NCI-H82 (cell line): ENCODE results near the gene GSDMA.

Experiments used
- DNase-seq: peaks from one replicate; lab custom pipeline; 2025; lab: John Stamatoyannopoulos, UW

The GSDMA gene

DNA sequence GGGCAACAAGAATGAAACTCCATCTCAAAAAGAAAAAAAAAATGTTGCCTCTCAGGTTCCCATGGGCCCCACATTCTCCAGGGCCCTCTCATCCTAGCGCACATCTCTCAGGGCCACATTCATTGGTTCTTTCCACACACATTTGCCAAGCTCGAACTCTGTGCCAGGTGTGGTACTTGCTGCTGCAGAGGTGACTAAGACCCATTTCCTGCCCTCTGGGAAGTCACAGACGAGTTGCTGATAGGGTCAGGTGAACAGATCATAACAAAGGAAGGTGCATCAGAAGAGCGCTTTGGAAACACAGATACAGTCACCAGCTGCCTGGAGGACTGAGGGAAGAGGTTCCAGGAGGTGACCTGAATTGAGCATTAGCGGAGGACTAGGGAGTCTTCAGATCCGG, 1.0 kb downstream of the GSDMA start:
- no peak for DNase-seq

DNA sequence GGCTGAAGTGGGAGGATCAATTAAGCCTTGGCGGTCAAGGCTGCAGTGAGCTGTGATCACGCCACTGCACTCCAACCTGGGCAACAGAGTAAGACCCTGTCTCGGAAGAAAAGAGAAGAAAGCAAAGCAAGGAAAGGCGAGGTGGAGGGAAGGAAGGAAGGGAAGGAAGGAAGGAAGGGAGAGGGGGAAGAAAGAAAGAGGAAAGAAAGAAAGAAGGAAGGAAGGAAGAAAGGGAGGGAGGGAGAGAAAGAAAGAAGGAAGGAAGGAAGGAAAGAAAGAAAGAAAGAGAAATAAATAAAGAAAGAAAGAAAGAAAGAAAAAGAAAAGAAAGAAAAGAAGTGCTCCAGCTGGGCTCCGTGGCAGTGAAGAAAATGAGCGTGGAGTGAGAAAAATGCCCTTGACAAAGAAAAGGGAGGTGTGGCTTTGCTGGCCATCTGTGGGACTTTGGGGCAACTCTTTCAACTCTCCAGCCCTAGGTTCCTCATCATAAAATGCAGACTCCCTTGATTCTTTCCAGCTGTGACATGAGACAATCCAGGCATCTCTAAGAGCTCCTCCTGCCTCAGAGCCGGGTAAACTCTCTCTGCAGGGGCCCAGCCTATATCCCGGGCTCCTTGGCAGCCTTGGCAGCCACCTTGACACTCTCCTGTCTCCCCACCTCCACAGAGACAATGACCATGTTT, 2.4 kb downstream of the GSDMA start:
- no peak for DNase-seq

DNA sequence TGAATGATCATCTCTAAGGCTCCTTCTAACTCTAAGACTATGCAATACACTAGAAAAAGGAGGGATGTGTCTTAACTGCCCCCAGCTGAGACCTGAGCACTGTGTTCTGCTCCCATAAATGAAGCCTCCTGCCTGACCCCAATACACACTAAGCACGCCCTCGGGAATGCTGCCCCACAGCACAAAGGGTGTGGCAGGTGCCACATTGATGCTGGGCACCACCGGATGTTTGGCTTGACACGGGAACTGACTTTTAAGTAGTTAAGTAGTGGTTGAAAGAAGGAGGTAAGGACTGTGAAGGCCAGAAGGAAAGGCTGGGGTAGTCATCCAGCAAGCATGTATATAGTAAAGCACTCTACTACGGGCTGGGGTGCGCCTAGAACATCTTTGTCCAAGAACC, 4.0 kb downstream of the GSDMA start:
- DNase-seq: no peak

DNA sequence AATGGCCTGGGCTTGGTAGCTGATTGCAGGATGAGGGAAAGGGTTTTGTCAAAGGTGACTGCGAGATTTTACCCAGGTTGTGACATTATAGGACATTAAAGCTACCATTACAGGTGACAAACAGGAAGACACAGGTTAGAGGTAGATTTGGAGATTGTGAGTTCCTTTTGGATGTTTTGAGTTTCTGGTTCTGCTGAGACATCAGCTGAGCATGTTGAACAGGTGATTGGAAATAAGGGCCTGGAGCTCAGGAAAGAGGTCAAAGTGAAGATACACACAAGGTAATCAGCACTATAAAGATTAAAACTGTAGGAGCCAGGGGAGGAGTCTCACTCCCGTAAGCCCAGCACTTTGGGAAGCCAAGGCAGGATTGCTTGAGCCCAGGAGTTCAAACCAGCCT, 6.0 kb downstream of the GSDMA start:
- no peak for DNase-seq

- DNase-seq: no peak
Observed at GRCh38 chr17:39969375-39969774, 6.6 kb downstream of the GSDMA start.

GRCh38 chr17:39970157-39970692, 7.4 kb downstream of the GSDMA start:
- DNase-seq: no peak

GRCh38 chr17:39971076-39971603, 8.3 kb downstream of the GSDMA start:
- DNase-seq: no peak

DNA sequence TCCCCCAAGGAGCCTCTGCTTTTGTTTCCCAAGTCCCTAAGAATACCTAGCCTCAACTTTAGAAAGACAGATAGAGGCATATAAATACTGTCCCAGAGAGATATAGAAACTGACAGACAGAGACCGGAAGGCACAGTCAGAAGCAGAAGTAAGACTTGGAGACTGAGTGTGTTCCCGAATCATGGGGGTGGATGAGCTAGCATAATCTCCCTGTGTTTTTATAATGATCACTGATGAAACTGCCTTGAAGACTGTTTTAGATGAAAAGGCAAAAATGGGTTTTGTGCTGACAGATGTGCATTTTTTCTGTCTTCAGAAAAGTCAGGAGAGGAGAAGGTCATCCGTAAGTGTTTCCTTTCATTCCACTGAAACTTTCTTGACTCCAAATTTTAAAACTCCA, 9.5 kb downstream of the GSDMA start:
- no peak for DNase-seq

DNA sequence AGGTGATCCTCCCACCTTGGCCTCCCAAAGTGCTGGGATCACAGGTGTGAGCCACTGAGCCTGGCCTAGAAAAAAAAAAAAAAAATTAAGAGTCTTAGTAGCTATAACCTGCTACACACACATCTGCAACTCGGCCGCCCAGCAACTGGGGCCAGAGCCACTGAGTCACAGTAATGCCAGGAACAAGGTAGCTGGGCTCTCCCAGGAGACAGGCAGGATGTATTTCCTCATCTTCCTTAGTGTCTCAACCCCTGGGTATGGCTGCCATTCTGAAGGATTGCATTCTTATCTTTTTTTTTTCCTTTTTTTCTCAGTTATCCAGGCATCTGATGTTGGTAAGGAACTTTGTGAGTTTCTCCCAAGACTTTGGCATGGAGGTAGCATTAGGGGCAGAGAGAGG, 10.7 kb downstream of the GSDMA start:
- DNase-seq: no peak

- DNase-seq: no peak
Observed at GRCh38 chr17:39974433-39974832, 11.6 kb downstream of the GSDMA start.

DNA sequence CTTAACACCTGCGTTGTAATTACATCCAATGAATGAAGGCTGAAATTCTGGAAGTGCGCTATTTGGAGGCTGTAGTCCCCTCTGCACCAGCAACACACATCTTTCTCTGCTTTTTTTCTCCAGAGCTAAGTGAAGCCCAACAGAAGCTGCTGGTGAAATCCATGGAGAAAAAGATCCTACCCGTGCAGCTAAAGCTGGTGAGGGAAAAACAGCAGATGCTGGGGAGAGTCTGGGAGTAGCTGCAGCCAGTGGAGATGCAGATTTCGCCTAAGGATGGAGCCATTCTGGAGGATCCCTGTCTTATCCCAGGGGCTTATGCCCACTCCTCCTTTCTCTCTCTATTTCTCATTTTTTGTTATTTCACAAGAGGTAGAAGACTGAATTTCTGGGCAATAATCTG, 13.0 kb downstream of the GSDMA start:
- no peak for DNase-seq

- DNase-seq: no peak
Observed at GRCh38 chr17:39979016-39979670, 16.3 kb downstream of the GSDMA start.

DNA sequence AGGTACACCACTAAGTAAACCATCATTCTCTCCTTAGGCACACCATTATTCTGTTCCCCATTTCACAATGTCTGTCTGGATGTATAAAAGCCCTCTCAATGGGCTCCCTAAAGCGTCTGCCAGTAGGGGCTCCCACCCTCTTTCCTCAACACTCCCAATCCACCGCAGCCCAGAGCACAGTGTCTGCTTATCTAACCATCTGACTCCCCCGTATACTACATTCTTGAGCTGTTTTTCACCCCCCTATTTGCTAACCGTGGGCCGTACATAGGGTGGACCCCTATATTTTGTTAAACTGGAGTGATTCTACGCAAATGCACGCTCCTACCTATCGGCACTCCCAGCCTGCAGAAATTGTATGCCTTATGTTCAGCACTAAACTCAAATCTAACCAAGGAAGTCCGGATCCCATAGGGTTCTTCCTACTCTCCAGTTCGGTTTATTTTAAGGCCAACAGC, 17.1 kb downstream of the GSDMA start:
- peak; percentile 76 for DNase-seq

- DNase-seq: peak; percentile 100
Observed at GRCh38 chr17:39980351-39981206, 17.8 kb downstream of the GSDMA start, which contains the start of gene PSMD3. Gene PSMD3 (plus strand): TSS chr17:39980807. CDS start chr17:39980971, 164 bp downstream.

GRCh38 chr17:39981207-39981741, 18.5 kb downstream of the GSDMA start:
- DNase-seq: peak; percentile 24

GRCh38 chr17:39981766-39982375, 19.1 kb downstream of the GSDMA start:
- DNase-seq: no peak

GRCh38 chr17:39988206-39988810, 25.5 kb downstream of the GSDMA start:
- DNase-seq: no peak

DNA sequence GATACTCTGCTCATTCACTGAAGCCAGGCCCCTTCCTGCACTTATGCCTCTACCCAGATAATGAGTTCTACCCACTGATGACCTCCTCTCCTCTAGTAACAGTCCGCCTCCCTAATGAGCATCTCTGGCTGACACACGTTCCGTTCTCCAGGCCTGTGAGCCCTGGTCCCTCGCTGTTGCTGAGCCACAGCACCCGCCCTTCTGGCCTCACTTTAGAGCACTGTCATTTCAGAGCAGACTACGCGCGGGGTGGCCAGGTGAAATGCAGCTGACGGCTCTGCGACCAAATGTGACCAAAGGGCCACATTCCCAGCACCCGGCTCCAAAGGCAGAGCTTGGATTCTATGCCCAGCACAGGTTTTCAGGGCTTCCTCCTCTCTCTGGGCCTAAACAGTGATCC, 31.6 kb downstream of the GSDMA start:
- no peak for DNase-seq

DNA sequence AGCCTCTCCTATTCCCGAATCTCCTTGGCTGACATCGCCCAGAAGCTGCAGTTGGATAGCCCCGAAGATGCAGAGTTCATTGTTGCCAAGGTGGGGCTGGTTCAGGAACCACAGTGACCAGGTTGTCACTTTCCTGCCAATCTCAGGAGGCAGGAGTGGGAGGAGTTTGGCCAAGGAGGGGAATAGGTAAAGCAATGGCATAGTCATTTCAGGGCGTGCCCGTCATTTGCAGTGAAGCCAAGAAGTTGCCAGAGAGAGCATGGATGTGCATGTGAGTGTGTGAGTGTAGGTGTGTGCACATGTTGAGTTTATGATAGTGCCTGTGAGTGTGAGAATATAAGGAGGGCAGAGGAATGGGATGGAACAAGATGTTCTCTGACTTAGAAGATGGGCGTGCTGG, 32.6 kb downstream of the GSDMA start:
- no peak for DNase-seq

DNA sequence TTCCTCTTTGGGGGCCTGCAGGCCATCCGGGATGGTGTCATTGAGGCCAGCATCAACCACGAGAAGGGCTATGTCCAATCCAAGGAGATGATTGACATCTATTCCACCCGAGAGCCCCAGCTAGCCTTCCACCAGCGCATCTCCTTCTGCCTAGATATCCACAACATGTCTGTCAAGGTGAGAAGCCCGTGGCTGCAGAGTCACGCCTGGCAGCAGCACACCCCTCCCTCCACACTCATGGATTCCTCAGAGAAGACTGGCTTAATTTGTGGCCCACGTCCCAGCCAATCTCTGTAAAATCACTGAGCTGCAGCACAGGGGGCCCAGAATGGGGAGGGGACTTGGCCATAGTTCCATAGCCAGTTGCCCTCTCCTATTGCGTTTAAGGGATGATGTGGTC, 33.4 kb downstream of the GSDMA start:
- no peak for DNase-seq

- no peak for DNase-seq
Observed at GRCh38 chr17:39996800-39997199, 34.0 kb downstream of the GSDMA start.
